ENCODE measurements around the gene MRFAP1L1. TPM values are rescaled to one million over a fixed set of nuclear protein-coding genes. Genes with fewer than 3 reads are reported as not detected.
"Not testable (repeated sequence)": the region's sequence is repeated elsewhere in the genome, so short reads cannot be mapped to it uniquely, and the experiment has no call there.

Gene MRFAP1L1
- total RNA-seq, 6 experiments from 2014 or later: 35.5 to 41.0 (median 40.1) TPM

DNA sequence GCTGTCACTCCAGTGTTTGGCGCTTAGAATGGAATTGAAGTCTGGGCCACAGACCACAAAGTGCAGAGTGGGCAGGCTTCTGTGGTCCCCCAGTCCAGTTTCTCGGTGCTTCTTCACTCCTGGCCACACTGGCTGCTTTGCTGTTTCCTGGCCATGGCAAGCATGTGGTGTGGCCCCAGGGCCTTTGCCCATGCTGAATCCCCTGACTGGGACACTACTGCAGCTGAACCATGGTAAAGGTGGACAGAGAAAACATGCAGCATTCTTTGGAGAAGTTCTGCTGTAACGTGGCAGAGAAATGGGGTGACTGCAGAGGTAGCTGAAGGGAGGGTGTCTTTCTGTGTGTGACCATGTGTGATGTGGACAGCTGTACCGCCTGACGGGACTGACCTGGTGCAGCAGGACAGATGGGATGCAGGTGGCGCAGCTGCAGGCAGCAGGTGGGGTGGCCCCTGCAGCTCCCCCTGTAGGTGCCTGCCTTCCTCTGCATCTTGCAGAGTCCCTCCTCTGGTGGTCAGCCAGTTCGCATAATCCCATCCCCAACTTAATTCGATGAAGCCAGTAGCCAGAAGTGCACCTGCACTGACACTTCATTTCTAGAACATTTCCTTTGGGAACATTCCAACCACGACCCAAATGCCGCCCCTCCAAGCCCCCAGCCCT lies 29.2 kb downstream of the MRFAP1L1 start:
- no peak overlapping the region for H3K27ac Mint-ChIP-seq
- H3K9me3 Mint-ChIP-seq: no peaks in the 10 kb centered on the region
- no peak overlapping the region for H3K4me3 Mint-ChIP-seq
- peaks cover 21% of the 10 kb centered on the region for H3K4me1 Mint-ChIP-seq (ENCODE audit: low read depth)
- peaks cover 27% of the 10 kb centered on the region for H3K36me3 Mint-ChIP-seq (ENCODE audit: low read depth)
- H3K27me3 Mint-ChIP-seq (ENCODE audit: insufficient read depth): no peaks in the 10 kb centered on the region; the same call in 1 of the 2 replicates
- DNase-seq: no peak
- TF ChIP-seq, protein P1, sequence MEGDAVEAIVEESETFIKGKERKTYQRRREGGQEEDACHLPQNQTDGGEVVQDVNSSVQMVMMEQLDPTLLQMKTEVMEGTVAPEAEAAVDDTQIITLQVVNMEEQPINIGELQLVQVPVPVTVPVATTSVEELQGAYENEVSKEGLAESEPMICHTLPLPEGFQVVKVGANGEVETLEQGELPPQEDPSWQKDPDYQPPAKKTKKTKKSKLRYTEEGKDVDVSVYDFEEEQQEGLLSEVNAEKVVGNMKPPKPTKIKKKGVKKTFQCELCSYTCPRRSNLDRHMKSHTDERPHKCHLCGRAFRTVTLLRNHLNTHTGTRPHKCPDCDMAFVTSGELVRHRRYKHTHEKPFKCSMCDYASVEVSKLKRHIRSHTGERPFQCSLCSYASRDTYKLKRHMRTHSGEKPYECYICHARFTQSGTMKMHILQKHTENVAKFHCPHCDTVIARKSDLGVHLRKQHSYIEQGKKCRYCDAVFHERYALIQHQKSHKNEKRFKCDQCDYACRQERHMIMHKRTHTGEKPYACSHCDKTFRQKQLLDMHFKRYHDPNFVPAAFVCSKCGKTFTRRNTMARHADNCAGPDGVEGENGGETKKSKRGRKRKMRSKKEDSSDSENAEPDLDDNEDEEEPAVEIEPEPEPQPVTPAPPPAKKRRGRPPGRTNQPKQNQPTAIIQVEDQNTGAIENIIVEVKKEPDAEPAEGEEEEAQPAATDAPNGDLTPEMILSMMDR (IDR thresholded peaks at IDR 0.05): no peak; the same call in 1 of the 2 replicates

DNA sequence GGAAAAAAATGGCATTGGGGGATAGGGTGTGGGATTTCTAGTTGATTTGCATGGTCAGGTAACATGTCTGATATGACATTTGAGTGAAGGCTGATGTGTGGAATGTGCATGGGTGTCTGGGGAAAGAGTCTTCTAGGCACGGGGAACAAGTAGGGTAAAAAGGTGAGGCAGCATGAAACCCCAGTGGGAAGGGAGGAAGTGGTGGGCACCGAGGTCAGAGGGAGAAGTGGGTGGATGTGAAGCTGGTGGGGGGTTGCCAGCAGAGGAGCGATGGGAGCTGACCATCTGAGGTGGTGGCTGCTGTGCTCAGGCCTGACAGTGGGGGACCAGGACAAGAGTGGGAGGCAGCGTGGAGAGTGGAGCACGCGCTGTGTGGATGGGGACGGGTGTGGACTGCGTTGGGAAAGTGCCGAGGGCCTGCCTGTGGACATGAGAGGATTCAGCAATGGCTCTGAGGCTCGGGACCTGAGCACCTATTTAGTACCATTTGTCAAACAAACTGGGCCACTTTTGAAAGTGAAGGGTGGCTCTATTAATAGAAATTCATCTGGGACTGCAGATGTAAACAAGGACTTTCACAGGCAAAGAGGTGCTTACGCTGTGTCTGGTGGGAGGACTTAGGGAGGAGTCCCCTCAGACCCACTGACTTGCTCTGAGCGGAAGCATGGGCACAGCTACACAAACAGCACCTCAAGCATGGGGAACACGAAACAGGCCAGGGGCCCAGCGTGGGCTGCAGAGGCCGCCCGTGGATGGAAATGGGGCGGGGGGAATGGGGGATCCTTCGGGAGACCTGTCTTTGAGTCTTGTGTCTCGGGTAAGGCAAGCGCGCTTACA lies 32.7 kb downstream of the MRFAP1L1 start:
- Mint-ChIP-seq H3K27me3 (ENCODE audit: insufficient read depth) (peaks cover 5% of the 10 kb centered on the region), H3K4me1 (ENCODE audit: low read depth) (peaks cover 40% of the 10 kb centered on the region), H3K36me3 (ENCODE audit: low read depth) (peaks cover 36% of the 10 kb centered on the region), H3K27ac (0 out of 2 replicates have a peak overlapping the region, but pooled peaks have one; percentile 1), H3K9me3 (no peaks in the 10 kb centered on the region; the same call in 1 of the 2 replicates), H3K4me3 (peak overlapping the region; percentile 98)
- TF ChIP-seq, protein P1 (IDR thresholded peaks at IDR 0.05): no peak
- no peak for DNase-seq

DNA sequence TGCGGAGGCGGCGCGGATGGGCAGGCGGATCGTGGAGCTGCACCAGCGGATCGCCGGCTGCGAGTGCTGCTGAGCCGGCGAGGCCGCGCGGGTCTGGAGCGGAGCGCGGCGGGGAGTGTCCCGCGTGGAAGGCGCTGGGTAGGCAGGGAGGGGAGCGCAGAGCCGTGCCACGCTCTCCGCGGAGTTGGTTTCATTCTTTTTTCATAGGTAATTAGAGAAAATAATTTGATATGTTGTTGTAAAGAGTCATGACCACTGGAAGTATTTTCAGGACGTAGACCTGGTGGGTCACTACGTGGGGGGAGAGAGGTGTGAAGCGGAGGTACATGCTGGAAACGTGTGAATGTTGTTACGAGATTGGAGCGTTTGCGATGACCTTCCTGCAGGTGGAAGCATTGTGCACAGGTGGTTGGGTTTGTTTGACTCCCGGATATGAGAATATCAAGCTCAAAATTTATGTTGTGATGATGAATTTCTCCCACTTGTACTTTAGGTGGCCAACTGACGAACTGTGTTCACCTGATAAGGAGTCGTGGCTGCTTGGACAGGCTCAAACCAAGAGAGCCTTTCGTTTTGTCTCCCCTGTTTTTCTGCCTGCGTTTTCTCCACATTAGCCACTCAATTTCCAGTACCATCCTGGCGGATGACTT lies 35.0 kb downstream of the MRFAP1L1 start:
- H3K27me3 Mint-ChIP-seq (ENCODE audit: insufficient read depth): peaks cover 7% of the 10 kb centered on the region
- peak overlapping the region; percentile 66 for H3K27ac Mint-ChIP-seq
- H3K36me3 Mint-ChIP-seq (ENCODE audit: low read depth): peaks cover 33% of the 10 kb centered on the region
- TF ChIP-seq, protein P1 (IDR thresholded peaks at IDR 0.05): peak; percentile 67
- no peak for DNase-seq
- H3K4me3 Mint-ChIP-seq: peak overlapping the region; percentile 98
- H3K9me3 Mint-ChIP-seq: no peaks in the 10 kb centered on the region; the same call in 1 of the 2 replicates
- peaks cover 40% of the 10 kb centered on the region for H3K4me1 Mint-ChIP-seq (ENCODE audit: low read depth)

DNA sequence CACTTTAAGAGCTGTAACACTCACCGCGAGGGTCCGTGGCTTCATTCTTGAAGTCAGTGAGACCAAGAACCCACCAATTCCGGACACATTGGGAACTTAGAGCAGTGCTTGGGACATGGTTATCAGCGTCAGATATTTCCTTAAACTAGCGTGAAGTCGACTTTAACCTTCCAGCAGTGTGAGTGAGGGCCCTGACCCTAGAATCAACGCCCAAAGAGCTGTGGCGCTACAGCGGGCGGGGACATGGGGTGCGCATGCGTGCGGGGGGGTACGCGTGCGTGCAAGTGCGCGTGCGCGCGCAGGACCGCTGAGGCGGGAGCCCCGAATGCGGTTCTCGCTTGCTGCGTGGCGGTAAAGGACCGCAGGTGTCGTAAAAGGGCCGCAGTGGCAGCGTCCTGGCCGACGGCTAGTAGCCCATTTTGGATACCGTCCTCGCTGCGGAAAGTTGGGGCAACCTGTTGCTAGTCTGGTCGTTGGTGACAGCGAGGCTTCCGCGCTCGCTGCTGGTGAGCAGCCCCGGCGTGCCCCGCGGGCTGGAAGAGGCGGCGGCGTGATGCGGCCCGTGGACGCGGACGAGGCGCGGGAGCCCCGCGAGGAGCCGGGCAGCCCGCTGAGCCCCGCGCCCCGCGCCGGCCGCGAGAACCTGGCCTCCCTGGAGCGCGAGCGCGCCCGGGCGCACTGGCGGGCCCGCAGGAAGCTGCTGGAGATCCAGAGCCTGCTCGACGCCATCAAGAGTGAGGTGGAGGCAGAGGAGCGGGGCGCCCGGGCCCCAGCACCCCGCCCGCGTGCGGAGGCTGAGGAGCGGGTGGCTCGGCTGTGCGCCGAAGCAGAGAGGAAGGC lies 35.8 kb downstream of the MRFAP1L1 start:
- Mint-ChIP-seq H3K9me3 (no peaks in the 10 kb centered on the region; the same call in 1 of the 2 replicates), H3K27me3 (ENCODE audit: insufficient read depth) (peaks cover 7% of the 10 kb centered on the region), H3K27ac (peak overlapping the region; percentile 85), H3K4me1 (ENCODE audit: low read depth) (peaks cover 44% of the 10 kb centered on the region), H3K36me3 (ENCODE audit: low read depth) (peaks cover 34% of the 10 kb centered on the region), H3K4me3 (peak overlapping the region; percentile 98)
- TF ChIP-seq, protein P1 (IDR thresholded peaks at IDR 0.05): no peak
- DNase-seq: peak; percentile 93

DNA sequence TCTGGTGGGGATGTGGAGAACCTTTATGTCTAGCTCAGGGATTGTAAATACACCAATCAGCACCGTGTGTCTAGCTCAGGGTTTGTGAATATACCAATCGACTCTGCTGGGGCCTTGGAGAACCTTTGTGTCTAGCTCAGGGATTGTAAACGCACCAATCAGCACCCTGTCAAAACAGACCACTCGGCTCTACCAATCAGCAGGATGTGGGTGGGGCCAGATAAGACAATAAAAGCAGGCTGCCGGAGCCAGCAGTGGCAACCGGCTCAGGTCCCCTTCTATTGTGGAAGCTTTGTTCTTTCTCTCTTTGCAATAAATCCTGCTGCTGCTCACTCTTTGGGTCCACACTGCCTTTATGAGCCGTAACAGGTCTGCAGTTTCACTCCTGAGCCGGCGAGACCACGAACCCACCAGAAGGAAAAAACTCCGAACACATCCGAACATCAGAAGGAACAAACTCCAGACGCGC lies 36.4 kb downstream of the MRFAP1L1 start:
- peaks cover 34% of the 10 kb centered on the region for H3K36me3 Mint-ChIP-seq (ENCODE audit: low read depth)
- H3K4me3 Mint-ChIP-seq: peak overlapping the region; percentile 98

DNA sequence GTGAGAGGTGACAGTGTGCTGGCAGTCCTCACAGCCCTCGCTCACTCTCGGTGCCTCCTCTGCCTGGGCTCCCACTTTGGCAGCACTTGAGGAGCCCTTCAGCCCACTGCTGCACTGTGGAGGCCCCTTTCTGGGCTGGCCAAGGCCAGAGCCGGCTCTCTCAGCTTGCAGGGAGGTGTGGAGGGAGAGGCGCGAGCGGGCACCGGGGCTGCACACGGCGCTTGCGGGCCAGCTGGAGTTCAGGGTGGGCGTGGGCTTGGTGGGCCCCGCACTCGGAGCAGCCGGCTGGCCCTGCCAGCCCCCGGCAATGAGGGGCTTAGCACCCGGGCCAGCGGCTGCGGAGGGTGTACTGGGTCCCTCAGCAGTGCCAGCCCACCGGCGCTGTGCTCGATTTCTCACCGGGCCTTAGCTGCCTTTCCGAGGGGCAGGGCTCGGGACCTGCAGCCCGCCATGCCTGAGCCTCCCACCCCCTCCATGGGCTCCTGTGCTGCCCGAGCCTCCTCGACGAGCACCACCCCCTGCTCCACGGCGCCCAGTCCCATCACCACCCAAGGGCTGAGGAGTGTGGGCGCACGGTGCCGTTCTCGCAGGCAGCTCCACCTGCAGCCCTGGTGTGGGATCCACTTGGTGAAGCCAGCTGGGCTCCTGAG lies 37.0 kb downstream of the MRFAP1L1 start:
- not testable (repeated sequence) for H3K27me3 Mint-ChIP-seq (ENCODE audit: insufficient read depth); H3K4me3 Mint-ChIP-seq; H3K27ac Mint-ChIP-seq; DNase-seq; H3K9me3 Mint-ChIP-seq
- Mint-ChIP-seq H3K36me3 (ENCODE audit: low read depth) (peaks cover 32% of the 10 kb centered on the region), H3K4me1 (ENCODE audit: low read depth) (peaks cover 55% of the 10 kb centered on the region)

More for the DNA sequence above, 36.4 kb downstream of the MRFAP1L1 start:
- peaks cover 51% of the 10 kb centered on the region for H3K4me1 Mint-ChIP-seq (ENCODE audit: low read depth)
- H3K27me3 Mint-ChIP-seq (ENCODE audit: insufficient read depth); DNase-seq; H3K9me3 Mint-ChIP-seq: not testable (repeated sequence)
- peak overlapping the region; percentile 85 for H3K27ac Mint-ChIP-seq

All from HFFc6 (cell line).